DMS114 treated with DMSO at 0.1 percent for 48 hours (cell line): ENCODE results near the gene FAM221B.

Experiments
- DNase-seq: peaks from one replicate; lab custom pipeline; 2025; ENCODE audit not compliant: unreplicated experiment; lab: John Stamatoyannopoulos, UW

Gene FAM221B, protein sequence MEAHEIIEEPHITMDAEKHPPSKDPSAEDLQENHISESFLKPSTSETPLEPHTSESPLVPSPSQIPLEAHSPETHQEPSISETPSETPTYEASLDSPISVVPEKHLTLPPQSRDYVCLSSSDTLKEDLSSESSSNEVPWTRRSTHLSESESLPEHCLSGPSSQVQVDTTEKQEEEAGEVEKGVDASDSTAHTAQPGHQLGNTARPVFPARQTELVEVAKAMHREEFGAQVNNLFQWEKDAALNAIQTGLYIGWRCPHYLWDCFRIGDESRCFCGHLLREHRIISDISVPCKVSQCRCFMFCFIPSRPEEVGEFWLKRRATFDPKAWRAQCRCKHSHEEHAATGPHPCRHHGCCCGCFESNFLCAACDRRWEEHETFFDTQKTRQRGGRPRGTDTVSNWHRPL

DNA sequence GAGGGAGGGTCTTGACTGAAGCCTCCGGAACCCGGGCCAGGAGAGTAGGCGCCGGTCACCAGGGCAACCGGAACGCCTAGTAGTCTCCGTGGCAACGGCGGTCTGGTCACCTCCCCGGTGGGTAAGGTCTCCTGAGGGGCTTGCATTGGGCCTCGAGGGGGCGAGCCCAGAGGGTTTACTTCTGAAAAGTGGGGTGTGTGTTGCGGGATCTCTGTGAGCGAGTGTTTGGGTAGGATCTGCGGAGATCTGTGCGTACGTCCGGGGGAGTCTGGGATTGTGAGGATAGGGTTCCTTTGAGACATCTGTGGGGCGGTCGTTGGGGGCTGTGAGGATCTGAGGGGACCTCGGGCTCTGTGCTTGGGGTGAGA is at the start of gene FAM221B:
TSS of gene FAM221B (minus strand) at position 17 of the 368 bp plus-strand sequence. CDS start 2,571 bp downstream, outside the sequence.
- DNase-seq, result no peak

DNA sequence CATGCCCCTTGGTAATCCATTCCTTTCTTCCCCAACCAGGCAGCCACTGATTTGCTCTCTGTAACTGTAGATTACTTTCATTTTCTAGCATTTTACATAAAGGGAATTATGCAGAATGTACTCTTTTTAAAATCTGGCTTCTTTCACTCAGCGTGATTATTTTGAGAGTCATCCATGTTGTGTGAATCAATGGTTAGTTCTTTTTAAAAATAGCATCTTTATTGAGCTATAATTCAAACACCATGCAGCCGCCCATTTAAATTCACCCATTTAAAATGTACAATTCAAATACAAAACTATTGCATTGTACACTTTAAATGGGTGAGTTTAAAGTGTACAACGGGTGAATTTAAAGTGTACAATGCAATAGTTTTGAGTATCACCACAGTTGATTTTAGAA is 44.0 kb upstream of the FAM221B start:
- no peak for DNase-seq

GRCh38 chr9:35871545-35871944 is 43.0 kb upstream of the FAM221B start:
- DNase-seq, result no peak

DNA sequence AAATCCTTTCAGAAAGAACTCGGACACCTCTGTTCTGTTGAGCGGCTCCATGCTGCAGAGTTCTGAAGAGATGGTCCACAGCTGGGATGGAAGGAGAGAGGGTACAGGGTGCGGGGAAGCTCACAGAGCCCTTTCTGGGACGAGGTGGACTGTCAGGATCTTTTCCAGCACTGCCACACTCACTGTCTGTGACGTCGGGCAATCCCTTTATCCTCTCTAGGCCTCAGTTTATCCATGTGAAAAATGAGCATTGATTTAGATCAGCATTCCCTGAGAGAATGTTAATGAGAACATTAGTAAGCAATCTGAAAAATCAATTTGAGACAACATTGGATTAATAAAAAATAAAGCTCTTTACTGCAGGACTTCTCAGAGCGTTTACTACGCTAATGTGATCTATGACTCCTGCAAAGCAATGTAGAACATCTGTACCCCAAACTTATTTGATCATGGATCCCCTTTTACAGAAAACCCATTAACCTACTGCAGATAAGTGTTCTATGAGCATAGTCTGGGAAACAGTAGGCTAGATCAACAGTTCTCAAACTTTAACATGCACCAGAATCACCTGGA is 41.9 kb upstream of the FAM221B start, which contains the start of gene OR13J1:
TSS of gene OR13J1 (minus strand) at position 51 of the 573 bp plus-strand sequence. CDS start at position 51, 0 bp downstream.
- no peak for DNase-seq

DNA sequence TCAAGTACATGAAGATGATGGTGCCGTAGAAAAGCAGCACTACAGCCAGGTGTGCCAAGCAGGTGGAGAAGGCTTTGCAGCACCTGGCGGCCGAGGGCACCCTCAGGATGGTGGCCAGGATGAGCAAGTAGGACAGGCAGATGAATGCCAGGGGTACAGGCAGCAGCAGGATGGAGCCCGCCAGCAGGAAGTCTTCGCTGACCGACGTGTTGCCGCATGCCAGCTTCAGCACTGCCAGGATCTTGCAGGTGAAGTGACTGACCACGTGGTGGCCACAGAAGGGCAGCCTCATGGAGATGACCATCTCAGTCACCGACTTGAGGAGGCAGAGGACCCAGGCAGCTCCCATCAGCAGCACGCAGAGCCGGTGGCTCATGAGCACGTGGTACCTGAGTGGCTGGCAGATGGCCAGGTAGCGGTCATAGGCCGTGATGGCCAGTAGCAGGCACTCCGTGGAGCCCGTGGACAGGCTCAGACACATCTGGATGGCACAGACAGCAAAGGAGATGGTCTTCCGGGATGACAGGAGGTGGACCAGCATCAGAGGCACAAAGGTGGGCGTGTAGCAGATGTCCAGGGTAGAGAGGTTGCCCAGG is 41.2 kb upstream of the FAM221B start:
- DNase-seq, result no peak

DNA sequence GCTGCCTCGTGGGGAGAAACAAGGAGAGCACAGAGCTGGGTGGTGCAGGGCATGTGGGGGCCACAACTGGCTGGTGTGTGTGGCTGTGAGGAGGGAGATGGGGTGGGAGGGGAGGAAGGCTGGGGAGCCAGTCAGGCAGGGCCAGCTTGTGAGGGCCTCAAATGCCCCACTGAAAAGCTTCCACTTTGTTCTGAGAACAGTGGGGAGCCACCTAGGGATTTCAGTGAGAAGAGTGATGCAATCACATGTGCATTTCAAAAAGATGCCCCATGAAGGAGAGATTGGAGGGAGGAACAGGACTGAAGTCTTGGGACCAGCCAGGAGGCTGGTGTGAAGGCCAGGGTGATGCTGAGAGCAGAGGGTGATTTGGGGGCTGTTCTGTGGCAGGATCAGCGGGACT is 40.4 kb upstream of the FAM221B start:
- no peak for DNase-seq

DNA sequence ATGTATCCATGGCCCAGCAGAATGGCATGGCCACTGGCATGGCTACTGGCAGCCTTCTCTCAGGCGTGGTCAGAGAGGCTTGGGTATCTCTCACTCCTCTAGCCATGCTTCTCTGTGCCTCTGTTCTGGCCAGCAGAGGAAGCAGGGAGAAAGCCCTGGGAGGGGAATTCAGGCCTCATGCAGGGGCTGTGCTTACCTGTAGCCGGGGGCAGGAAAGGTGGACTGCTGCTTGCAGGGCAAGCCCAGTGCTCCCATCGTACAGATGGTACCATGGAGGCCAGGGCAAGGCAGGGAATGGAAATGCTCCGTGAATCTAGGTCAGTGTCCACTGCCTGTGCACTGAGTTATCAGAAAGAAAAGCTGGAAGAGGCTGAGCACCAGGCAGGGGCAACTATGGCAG is 39.0 kb upstream of the FAM221B start:
- DNase-seq, result no peak

DNA sequence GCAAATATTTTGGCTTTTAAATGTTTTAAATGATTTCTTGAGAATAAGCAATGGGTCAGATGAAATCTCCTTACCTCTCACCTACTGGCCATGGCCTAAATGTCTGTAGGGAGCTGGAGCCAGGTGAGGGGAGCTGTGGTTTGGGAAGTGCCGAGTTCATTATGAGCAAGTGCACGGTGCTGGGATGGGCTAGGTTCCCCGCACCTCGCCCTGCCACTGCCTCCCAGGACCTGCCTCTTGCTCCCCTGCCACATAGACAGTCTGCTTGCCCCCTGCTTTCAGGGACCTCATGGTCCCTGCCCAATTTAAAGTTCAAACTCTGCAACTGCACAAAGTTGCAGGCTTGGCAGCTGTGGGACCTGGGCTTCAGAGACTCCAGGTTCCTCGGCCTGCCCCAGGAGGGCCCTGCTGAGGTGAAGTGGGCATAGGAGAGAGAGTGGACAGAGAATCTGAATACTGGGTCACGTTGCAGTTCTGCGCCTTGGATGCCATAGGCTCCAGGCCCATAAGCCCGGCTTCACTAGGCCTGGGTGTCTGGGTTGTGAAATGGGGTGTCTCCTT is 36.2 kb upstream of the FAM221B start:
- no peak for DNase-seq

DNA sequence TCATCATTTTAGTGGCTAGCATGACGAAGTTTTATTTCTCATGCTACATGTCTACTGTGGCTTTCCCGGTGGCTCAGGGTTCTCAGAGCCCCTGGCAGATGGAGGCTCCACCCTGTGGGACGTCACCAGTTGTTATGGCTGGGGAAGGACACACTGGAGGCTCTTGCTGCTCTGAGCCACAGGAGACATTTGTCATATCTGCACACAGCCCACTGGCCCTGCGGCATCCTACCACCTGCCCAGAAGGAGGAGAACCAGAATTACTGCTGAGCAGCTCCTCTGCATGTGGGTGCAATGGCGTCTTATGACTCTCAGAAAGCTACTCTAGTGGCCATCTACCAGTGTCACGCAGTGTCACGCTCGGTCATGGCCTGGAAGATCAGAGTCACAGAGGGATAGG is 35.1 kb upstream of the FAM221B start:
- no peak for DNase-seq

DNA sequence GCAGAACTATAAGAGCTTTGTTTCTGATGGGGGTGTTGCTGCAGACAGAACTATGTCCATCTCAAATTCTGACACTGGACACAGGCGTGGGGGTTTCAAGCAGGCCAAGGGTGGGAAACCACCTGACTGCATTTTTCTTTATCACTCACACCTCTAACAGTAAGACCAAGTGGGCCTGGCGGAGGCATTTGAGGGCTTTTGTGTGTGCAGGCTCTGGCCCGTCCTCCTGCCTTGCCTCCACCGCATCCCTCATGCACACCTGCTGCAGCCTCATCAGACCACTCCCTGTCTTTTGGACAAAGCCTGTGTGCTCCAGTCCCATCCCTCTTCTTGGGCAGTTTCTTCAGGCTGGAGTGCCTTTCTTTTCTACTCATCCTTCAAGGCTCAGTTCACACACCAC is 33.8 kb upstream of the FAM221B start:
- no peak for DNase-seq

- no peak for DNase-seq
Measured at GRCh38 chr9:35861161-35861897, 32.8 kb upstream of the FAM221B start.

DNA sequence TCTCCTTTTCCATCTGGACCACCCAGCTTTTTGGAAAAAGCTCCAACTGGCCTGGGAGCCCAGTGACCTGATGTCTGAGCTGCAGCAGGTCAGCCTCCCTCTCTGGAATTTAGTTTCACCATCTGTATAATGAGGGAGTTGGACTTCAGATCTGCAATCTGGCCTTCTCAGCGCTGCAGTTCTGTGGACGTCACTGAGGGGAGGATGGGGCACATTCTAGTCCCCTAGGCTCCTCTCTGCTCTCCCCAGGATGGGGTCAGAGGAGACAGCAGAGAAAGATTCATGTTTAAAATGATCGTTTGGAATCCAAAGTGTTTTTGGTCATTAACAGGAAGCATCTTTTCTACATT is 31.4 kb upstream of the FAM221B start:
- DNase-seq, result no peak

DNA sequence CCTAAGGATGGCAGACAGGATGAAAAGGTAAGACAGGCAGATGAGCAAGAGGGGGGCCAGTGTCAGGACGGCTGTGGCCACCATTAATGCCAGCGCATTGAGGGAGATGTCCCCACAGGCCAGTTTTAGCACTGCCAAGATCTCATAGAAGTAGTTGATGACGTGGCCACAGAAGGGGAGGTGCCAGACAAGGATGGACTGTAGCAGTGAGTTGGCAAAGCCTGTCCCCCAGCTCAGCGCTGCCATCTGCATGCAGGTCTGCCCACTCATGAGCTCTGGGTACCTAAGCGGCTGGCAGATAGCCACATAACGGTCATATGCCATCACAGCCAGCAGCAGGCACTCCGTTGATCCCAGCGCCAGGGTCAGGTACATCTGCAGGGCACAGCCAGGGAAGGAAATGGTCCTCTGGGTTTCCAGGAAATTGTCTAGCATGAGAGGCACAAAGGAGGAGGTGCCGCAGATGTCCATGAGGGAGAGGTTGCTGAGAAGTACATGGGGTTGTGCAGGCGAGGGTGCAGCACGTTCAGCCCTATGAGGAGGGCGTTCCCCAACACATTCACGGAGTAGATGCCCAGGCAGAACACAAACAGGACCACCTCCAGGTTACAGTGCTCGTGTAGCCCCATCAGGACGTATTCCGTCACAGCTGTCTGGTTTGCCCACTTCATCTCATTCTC is 30.9 kb upstream of the FAM221B start:
- DNase-seq, result no peak

- DNase-seq, result no peak
Measured at GRCh38 chr9:35858458-35858857, 29.9 kb upstream of the FAM221B start.

- no peak for DNase-seq
Measured at GRCh38 chr9:35856882-35857281, 28.4 kb upstream of the FAM221B start.

DNA sequence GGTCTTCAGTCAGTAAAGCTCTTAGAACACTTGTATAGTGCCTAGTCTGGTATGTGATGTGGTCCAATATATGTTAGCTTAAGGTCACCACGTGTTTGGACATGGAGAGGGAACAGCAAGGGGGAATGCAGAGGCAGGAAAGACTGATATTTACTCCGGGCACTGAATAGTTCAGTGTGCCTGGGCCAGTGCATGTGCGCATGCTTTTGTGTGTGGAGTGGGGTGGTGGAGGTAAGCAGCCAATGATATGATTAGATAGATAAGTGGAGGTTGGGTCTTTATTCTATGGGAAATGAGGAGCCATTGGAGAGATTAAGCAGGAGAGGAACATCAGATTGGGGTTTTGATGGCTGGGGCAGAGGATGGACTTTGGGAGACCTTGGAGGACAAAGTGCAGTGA is 27.7 kb upstream of the FAM221B start:
- no peak for DNase-seq

DNA sequence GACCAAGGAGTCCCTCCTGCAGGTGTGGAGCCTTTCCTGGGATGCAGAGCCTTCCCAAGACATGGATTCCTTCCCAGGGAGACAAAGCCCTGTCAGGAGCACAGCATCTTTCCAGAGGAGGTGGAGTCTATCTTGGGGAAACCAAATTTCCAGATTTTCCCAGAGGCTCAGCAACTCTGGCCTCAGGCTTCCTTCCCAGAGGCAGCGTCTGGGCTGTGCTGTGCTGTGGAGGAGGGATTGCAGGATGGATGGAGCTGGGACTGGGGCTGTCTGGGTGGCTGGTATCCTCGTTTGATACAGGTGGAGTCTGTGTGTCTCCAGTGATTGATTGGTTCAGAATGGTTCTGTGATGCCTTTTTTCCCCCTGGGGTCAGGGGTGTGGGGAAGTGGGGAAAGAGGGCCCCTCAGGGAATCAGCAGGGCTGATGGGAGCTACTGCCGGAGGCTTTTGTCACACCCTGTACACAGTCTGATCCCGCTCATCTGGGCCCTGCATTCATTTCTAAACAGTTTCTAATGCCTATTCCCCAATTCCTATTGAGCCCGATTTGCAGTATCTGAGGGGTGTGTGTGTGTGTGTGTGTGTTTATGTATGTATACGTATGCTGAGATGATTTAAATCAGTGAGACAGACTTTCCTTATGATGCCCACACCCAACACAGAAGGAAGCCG is 25.7 kb upstream of the FAM221B start:
- no peak for DNase-seq

- no peak for DNase-seq
Measured at GRCh38 chr9:35852876-35853865, 24.6 kb upstream of the FAM221B start.

GRCh38 chr9:35852267-35852815 is 23.8 kb upstream of the FAM221B start:
- DNase-seq, result no peak
